ENCODE measurements around the gene SUZ12.
"Not testable (repeated sequence)": the region's sequence is repeated elsewhere in the genome, so short reads cannot be mapped to it uniquely, and the experiment has no call there.

The SUZ12 gene

DNA sequence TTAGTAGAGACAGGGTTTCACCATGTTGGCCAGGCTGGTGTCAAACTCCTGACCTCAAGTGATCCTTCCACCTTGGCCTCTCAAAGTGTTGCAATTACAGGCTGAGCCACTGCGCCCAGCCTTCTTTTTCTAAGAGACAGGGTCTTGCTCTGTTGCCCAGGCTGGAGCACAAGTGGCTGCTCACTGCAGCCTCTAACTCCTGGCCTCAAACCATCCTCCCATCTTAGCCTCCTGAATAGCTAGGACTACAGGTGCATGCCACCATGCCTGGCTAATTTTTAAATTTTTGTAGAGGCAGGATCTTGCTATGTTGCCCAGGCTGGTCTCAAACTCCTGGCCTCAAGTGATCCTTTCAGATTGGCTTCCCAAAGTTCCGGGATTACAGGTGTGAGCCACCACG lies 15.1 kb downstream of the SUZ12 start:
- DNase-seq (ENCODE audit: low spot score) = not testable (repeated sequence)

- not testable (repeated sequence) for DNase-seq (ENCODE audit: low spot score)
Measured at GRCh38 chr17:31964131-31964530, 27.3 kb downstream of the SUZ12 start.

DNA sequence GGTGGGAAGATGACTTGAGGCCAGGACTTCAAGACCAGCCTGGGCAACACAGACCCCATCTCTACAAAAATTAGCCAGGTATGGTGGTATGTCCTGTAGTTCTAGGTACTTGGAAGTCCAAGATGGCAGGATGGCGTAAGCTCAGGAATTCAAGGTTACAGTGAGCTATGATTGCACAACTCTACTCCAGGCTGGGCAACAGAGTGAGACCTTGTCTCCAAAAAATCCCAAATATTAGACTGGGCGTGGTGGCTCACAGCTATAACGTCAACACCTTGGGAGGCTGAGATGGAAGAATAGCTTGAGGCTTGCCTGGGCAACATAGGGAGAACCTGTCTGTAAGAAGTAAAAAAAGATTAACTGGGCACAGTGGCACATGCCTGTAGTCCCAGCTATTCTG lies 30.8 kb downstream of the SUZ12 start:
- no peak for DNase-seq (ENCODE audit: low spot score)

GRCh38 chr17:31970416-31970815 lies 33.6 kb downstream of the SUZ12 start:
- not testable (repeated sequence) for DNase-seq (ENCODE audit: low spot score)

- not testable (repeated sequence) for DNase-seq (ENCODE audit: low spot score)
Measured at GRCh38 chr17:31974269-31975071, 37.7 kb downstream of the SUZ12 start.

DNA sequence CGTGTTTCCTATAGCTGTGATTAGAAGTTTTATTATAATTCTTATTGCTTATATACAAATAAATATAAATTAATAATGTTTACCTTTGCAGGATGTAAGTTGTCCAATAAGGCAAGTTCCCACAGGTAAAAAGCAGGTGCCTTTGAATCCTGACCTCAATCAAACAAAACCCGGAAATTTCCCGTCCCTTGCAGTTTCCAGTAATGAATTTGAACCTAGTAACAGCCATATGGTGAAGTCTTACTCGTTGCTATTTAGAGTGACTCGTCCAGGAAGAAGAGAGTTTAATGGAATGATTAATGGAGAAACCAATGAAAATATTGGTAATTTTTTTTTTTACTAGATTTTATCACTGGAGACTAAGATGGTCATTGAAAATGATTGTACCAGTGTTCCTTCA lies 38.6 kb downstream of the SUZ12 start:
- not testable (repeated sequence) for DNase-seq (ENCODE audit: low spot score)

GRCh38 chr17:31991821-31992220 lies 55.0 kb downstream of the SUZ12 start:
- DNase-seq (ENCODE audit: low spot score) = not testable (repeated sequence)

DNA sequence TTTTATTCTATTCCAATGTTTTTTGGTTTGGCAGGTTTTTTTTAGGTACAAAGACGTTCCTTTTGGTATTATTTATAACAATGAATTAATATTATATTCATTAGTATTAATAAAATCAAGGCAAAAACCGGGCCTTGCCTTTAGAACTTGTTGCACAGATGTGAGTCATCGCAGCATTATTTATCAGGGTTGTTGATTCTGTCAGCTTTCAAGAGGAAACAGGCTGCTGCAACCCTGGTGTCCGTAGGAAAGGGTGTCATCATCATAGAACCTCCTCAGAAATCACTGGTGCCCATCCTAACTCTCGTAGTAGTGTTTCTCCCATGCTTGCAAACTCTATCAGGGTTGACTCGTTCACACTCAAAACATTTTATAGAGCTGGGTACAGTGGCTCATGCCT lies 60.2 kb downstream of the SUZ12 start:
- no peak for DNase-seq (ENCODE audit: low spot score)

DNA sequence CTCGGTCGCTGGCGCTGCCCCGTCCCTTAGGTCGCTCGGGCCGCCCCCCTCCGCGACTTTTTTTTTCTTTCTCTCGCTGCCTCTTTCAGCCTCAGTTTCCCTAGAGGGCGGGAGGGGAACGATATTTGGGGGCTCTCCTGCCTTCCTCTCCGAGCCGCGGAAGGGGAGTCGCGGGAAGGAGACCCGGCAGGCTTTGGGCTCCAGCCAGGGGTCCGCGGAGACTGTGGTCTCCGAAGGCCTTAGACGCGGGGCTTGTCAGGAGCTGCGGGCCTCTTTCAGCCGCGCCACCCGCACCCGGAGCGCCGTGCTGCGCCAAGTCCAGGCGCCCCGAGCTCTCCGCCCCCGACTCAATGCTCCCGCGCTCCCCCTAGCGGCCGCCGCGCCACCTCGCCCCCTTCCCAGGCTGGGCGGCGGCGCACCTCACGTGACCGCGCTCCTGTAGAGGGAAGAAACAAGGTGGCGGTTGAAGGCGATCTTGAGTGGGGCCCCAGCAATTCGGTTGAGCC lies 70.2 kb downstream of the SUZ12 start, which contains the start of gene LRRC37B:
Gene LRRC37B (plus strand): TSS at position 427 of the 506 bp plus-strand sequence. CDS start 14,010 bp downstream, outside the sequence.
- peak; percentile 88 for DNase-seq (ENCODE audit: low spot score)

- DNase-seq (ENCODE audit: low spot score) = peak; percentile 22
Measured at GRCh38 chr17:32007463-32008298, 70.9 kb downstream of the SUZ12 start.

GRCh38 chr17:32009262-32009542 lies 72.4 kb downstream of the SUZ12 start:
- no peak for DNase-seq (ENCODE audit: low spot score)

DNA sequence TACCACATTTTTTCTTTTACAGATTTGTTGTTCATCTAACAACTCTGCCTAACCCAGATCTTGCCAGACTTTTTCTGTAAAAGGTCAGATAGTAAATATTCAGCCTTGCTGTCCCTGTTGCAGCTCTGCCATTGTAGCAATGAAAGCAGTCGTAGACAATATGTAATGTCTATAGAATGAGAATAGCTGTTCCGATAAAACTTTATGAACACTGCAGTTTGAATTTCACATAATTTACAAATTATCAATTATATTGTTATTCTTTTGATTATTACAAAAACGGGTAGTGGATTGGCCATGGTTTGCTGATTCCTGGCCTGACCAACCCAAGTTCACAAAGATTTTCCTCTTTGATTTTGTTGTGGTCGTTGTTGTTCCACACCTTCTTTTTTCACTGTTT lies 73.3 kb downstream of the SUZ12 start:
- no peak for DNase-seq (ENCODE audit: low spot score)

GRCh38 chr17:32015245-32016013 lies 78.6 kb downstream of the SUZ12 start:
- no peak for DNase-seq (ENCODE audit: low spot score)

DNA sequence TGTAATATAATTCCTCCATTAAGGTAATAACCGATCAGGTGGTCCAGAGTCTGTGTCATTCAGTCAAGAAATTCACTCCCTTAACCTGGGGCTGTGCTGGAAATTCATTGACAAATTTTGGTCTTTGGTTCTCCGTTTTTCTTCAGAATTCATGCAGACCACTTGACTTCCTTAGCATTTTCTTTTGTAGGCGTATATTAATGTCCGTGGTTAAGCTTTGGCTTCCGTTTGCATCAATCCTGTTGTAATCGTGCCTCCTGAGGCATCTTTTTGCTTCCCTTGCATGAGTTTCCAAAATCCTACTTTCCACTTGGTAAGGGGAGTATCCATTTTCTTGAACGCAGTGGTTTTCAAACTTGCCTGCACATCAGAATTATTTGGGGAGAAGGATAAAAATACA lies 79.4 kb downstream of the SUZ12 start:
- DNase-seq (ENCODE audit: low spot score) = no peak

GRCh38 chr17:32019228-32019627 lies 82.4 kb downstream of the SUZ12 start:
- DNase-seq (ENCODE audit: low spot score) = no peak

DNA sequence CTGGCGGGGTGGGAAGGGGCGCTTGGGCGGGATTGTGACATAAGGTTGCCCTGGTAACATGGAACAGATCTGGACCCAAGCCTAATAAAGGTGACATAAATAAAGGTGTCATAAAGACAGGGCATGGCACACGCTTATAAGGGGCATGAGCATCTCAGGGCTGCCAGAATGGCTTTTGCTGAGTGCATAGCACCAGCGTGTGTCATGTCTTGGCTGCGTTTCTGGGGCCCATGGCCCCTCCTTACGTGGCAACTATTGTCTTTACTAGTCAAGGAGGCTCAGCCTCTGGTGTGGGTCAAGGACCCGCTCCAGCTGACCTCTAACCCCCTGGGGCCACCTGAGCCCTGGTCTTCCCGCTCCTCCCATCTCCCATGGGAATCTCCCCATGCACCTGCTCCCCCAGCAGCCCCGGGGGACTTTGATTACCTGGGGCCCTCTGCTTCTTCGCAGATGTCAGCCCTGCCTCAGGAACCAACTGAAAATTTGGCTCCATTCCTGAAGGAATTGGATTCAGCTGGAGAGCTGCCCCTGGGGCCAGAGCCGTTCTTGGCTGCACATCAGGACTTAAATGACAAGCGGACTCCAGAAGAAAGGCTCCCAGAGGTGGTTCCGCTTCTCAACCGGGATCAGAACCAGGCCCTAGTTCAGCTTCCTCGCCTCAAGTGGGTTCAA lies 84.3 kb downstream of the SUZ12 start:
- DNase-seq (ENCODE audit: low spot score) = no peak

- no peak for DNase-seq (ENCODE audit: low spot score)
Measured at GRCh38 chr17:32021615-32021955, 84.8 kb downstream of the SUZ12 start.

- not testable (repeated sequence) for DNase-seq (ENCODE audit: low spot score)
Measured at GRCh38 chr17:32022554-32022953, 85.7 kb downstream of the SUZ12 start.

DNA sequence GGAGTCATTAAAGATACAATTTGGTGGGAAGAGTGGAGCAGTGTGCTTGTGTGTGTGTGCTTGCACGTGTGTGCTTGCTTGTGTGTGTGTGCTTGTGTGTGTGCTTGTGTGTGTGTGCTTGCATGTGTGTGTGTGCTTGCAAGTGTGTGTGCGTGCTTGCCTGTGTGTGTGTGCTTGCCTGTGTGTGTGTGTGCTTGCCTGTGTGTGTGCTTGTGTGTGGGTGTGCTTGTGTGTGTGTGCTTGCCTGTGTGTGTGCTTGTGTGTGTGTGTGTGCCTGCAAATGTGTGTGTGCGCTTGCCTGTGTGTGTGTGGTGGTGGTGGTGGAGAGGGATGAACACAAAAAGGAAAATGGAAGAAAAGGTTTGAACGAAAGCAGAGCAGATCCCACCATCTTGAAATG lies 90.5 kb downstream of the SUZ12 start:
- not testable (repeated sequence) for DNase-seq (ENCODE audit: low spot score)

- DNase-seq (ENCODE audit: low spot score) = no peak
Measured at GRCh38 chr17:32033223-32033622, 96.4 kb downstream of the SUZ12 start.

DNA sequence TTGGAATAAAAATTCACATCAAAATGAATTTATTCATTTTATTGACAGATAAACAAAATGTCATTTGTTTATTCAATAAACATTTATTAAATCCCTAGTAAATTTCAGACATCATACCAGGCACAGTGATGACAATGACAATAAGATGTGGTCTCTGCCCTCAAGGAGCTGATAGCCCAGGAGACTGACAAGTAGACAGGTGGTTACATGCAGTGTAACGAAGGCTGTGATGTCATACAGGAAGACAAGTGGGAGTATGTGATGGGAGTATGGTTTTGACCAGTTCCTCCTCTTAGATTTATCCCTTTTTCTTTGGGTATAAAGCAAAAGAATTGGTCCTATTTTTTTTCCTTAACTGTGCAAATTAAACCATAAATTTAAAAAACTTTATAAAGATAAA lies 97.0 kb downstream of the SUZ12 start:
- not testable (repeated sequence) for DNase-seq (ENCODE audit: low spot score)

- not testable (repeated sequence) for DNase-seq (ENCODE audit: low spot score)
Measured at GRCh38 chr17:32040246-32040645, 103.4 kb downstream of the SUZ12 start.

Data from CD4-positive, alpha-beta T cell treated with Interleukin-15 for 4 hours (primary cell).